Thoracic aorta (tissue), 2 donors: ENCODE results near the gene LBH. TPM values are rescaled to one million over a fixed set of nuclear protein-coding genes. Genes with fewer than 3 reads are reported as not detected.

ENCODE experiments used
- ATAC-seq: fragments of 150-250 bp; one replicate; pipeline ENCODE4 v1.8.0; 2017; ENCODE audit warnings: low read depth; ENCODE audit not compliant: insufficient number of reproducible peaks, low FRiP score
- DNase-seq: peaks from one replicate; pipeline ENCODE4 v3.0.0-alpha.2; 2020; ENCODE audit warnings: low spot score
- H3K27ac ChIP-seq, 2 donors: fragments of 200-600 bp; sonication (generic); 1 replicate in 1 of 2; 2 replicates in 1 of 2; pipeline ENCODE4 v1.5.1; 2016; ENCODE audit warnings: mild to moderate bottlenecking in 2 of 2, moderate library complexity in 2 of 2
- H3K27me3 ChIP-seq: fragments of 200-600 bp; sonication (generic); replicated peaks from 2 replicates; pipeline ENCODE4 v1.6.0; 2016; ENCODE audit warnings: mild to moderate bottlenecking; ENCODE audit not compliant: insufficient read depth
- H3K36me3 ChIP-seq: fragments of 200-600 bp; sonication (generic); one replicate; pipeline ENCODE4 v1.5.1; 2016
- H3K4me1 ChIP-seq, 2 donors: fragments of 200-600 bp; sonication (generic); 1 replicate in 1 of 2; 2 replicates in 1 of 2; pipeline versions ENCODE4 v1.5.1 to v1.6.0; 2016; ENCODE audit warnings: low read depth in 2 of 2, mild to moderate bottlenecking in 1 of 2; ENCODE audit not compliant: control insufficient read depth in 1 of 2
- H3K4me3 ChIP-seq: fragments of 200-600 bp; sonication (generic); 2 replicates; pipeline ENCODE4 v1.5.1; 2016; ENCODE audit warnings: mild to moderate bottlenecking
- H3K9me3 ChIP-seq: fragments of 200-600 bp; sonication (generic); 2 replicates; pipeline ENCODE4 v1.5.1; 2016
- total RNA-seq, 2 donors: library from RNA; depleted of rRNA; stranded (reverse); fragments of >200 nt; gene quantifications; one replicate each; pipeline versions ENCODE4 v1.1.0 to v1.2.3, GENCODE V29; 2016
- TF ChIP-seq, protein P1 (sequence below): fragments of 200-600 bp; sonication (generic); IDR thresholded peaks from one replicate; pipeline ENCODE4 v1.5.1; 2019; ENCODE audit warnings: antibody characterized with exemption

Gene LBH
- total RNA-seq, 2 donors from 2014 or later: 121 to 210 TPM

DNA sequence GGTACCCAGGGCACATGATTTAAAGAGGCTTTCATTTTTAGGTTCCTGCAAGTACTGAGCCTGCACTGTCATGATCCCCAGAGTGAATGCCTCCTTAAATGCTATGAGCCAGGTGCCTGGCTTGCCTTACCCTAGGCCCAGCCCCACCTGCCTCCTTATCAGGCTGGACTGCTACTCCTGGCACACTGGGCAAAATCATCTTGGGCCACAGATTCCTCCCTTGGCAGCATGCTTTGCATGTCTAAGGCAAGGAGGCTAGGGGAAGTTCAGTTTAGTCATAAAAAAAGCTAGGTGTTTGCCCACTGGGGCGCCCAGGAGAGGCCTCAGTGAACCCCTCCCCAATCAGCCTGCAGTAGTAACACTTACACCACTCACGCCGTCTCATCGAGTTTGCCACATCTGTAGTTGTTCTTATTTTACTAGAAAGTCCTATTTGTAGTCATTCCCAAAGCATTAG is 45.1 kb downstream of the LBH start:
- no peak for DNase-seq
- Histone ChIP-seq H3K4me1 (peaks cover 8 to 45% of the 10 kb centered on the region in 2 donors), H3K27me3 (no peaks in the 10 kb centered on the region), H3K4me3 (no peak overlapping the region), H3K9me3 (no peaks in the 10 kb centered on the region), H3K27ac (no peak overlapping the region), H3K36me3 (no peaks in the 10 kb centered on the region)
- ATAC-seq: no peak
- TF ChIP-seq, protein P1, sequence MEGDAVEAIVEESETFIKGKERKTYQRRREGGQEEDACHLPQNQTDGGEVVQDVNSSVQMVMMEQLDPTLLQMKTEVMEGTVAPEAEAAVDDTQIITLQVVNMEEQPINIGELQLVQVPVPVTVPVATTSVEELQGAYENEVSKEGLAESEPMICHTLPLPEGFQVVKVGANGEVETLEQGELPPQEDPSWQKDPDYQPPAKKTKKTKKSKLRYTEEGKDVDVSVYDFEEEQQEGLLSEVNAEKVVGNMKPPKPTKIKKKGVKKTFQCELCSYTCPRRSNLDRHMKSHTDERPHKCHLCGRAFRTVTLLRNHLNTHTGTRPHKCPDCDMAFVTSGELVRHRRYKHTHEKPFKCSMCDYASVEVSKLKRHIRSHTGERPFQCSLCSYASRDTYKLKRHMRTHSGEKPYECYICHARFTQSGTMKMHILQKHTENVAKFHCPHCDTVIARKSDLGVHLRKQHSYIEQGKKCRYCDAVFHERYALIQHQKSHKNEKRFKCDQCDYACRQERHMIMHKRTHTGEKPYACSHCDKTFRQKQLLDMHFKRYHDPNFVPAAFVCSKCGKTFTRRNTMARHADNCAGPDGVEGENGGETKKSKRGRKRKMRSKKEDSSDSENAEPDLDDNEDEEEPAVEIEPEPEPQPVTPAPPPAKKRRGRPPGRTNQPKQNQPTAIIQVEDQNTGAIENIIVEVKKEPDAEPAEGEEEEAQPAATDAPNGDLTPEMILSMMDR: no peak

DNA sequence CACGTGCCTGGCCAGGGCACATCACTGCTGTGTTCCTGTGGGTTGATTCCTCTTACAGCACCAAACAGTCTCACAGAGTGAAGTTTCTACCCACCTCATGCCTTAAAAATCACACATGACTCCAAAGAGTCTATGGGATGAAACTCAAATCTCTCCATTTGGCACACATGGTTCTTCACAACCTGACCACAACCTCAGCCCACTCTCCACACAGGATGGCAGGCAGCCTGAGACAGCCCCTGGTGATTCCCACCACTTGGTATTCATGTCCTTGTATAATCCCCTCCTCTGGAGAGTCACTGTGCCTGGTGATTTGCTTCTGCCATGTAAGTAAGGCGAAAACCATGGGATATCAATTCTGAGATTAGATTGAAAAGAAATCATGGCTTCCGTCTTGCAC is 46.2 kb downstream of the LBH start:
- H3K27ac ChIP-seq: no peak overlapping the region
- H3K4me3 ChIP-seq: no peak overlapping the region
- no peak for ATAC-seq
- TF ChIP-seq, protein P1: no peak
- no peak for DNase-seq
- H3K27me3 ChIP-seq: no peaks in the 10 kb centered on the region
- H3K4me1 ChIP-seq: peaks cover 8 to 45% of the 10 kb centered on the region in 2 donors
- no peaks in the 10 kb centered on the region for H3K9me3 ChIP-seq
- no peaks in the 10 kb centered on the region for H3K36me3 ChIP-seq

DNA sequence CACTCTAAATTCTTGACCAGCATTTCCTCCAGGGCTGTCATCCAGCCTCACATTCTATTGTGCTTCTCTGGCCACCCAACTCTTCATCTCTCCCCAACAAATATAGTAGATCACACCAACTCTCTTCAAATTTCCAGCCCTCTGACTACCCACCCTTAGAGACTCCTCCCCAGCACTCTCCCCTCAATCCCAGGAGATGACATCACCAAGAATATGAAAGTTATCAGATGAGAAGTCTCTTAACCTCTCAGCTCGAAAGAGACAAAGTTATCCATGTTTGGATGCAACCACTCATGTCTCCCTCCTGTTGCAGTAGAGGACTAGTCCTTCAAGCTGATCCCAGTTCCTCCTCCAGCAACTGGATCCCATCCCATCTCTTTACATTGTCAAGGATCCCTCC is 47.1 kb downstream of the LBH start:
- Histone ChIP-seq H3K9me3 (no peaks in the 10 kb centered on the region), H3K4me3 (no peak overlapping the region), H3K27ac (no peak overlapping the region), H3K4me1 (peaks cover 8 to 37% of the 10 kb centered on the region in 2 donors), H3K27me3 (no peaks in the 10 kb centered on the region), H3K36me3 (no peaks in the 10 kb centered on the region)
- ATAC-seq (no peak), DNase-seq (no peak)
- TF ChIP-seq, protein P1: no peak

DNA sequence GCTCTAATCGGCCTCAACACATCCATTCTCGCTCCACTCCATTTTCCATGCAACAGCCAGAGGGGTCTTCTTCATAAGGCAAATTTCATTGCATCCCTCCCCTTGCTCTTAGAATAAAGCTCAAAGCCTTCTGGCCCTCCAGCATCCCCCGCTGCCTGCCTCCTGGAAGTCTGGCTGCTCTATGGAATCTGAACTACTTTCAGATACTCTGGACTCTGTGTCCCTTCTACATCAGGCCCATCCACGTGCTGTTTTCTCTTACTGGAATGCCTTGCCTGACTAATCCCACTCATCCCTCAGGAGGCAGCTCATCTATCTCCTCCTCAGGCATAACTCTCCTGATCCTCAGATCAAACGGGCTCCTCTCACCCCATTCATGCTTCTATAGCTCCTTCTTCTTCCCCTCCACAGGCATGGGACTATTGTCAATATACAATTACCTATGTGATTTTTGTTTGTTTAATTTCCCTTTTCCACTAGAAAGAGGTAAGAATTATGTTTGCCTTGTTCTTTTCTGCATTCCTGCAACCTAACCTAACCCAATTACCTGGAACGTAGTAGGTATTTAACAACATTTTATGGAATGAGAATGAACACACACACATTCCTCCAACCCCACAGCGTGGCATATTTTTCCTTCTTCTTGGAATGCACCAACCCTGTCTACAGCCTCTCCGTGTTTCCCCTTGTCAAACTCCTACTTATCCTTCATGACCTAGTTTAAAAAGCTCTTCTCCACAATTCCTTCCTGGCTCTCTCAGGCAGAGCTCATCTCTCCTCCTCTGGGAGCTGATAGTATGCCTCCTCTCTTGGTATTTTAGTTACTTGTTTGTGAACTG is 49.5 kb downstream of the LBH start:
- no peak overlapping the region for H3K27ac ChIP-seq
- TF ChIP-seq, protein P1: no peak
- no peak for DNase-seq
- H3K9me3 ChIP-seq: no peaks in the 10 kb centered on the region
- no peaks in the 10 kb centered on the region for H3K27me3 ChIP-seq
- H3K4me3 ChIP-seq: no peak overlapping the region
- no peaks in the 10 kb centered on the region for H3K36me3 ChIP-seq
- ATAC-seq: no peak
- peaks cover 0 to 13% of the 10 kb centered on the region in 2 donors for H3K4me1 ChIP-seq

DNA sequence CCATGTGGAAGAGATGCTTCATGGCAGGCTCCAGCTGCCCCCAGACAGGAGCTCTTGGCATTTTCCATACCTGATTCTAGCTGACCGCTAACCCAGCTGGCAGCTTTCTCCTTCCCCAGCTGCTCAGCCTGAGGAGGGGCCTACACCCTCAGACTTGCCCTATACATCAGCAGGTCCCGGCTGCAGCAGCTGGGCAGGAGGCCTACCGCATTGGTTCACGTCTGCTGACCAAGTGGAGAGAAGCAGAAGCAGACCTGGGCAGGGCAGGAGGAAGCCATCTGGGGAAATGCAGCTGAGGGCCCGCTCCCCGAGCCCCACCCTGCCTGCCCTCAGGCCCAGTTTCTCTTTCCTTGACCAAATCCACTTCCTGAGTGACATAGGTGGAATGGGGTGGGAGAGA is 50.7 kb downstream of the LBH start:
- Histone ChIP-seq H3K36me3 (no peaks in the 10 kb centered on the region), H3K9me3 (no peaks in the 10 kb centered on the region), H3K4me3 (no peak overlapping the region), H3K4me1 (peaks cover 0 to under 1% of the 10 kb centered on the region in 2 donors), H3K27ac (no peak overlapping the region), H3K27me3 (no peaks in the 10 kb centered on the region)
- ATAC-seq: no peak
- TF ChIP-seq, protein P1: no peak
- no peak for DNase-seq
